C4-2B (cell line): ENCODE results near the gene MKLN1.

Experiments used
- ZFX ChIP-seq: fragments of 450-650 bp; IDR thresholded peaks from 2 replicates; pipeline ENCODE4 v1.6.1; 2017
- TF ChIP-seq, protein P1 (sequence below): fragments of 450-650 bp; conservative IDR thresholded peaks from 2 replicates; pipeline ENCODE4 v1.5.1; 2017; ENCODE audit warnings: mild to moderate bottlenecking

DNA sequence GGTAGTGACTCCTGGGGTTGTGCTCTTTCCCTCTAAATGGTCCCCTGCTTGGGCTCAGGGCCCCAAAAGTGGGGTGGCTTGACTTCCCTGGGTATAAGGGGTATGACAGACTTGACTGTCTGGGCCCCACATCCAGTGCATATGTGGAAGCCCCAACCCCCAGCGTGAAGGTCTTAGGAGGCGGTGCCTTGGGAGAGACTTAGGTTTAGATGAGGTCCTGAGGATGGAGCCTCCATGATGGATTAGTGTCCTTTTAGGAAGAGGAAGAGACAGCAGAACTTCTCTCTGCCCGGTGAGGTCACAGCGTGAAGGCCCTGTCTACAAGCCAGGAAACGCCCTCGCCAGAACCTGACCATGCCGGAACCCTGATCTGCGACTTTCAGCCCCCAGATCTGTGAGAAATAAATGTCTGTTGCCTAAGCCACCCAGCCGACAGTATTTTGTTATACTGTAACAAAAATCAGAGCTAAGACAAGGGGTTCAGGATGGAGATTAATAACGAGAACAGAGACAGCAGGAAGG lies 205.0 kb downstream of the MKLN1 start:
- TF ChIP-seq, protein P1, sequence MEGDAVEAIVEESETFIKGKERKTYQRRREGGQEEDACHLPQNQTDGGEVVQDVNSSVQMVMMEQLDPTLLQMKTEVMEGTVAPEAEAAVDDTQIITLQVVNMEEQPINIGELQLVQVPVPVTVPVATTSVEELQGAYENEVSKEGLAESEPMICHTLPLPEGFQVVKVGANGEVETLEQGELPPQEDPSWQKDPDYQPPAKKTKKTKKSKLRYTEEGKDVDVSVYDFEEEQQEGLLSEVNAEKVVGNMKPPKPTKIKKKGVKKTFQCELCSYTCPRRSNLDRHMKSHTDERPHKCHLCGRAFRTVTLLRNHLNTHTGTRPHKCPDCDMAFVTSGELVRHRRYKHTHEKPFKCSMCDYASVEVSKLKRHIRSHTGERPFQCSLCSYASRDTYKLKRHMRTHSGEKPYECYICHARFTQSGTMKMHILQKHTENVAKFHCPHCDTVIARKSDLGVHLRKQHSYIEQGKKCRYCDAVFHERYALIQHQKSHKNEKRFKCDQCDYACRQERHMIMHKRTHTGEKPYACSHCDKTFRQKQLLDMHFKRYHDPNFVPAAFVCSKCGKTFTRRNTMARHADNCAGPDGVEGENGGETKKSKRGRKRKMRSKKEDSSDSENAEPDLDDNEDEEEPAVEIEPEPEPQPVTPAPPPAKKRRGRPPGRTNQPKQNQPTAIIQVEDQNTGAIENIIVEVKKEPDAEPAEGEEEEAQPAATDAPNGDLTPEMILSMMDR, result no peak
- no peak for TF ChIP-seq ZFX
